Nucleus accumbens (tissue), 56 donors: Measurements from ENCODE around the gene SEMA3E.
"Not testable (repeated sequence)": the region's sequence is repeated elsewhere in the genome, so short reads cannot be mapped to it uniquely, and the experiment has no call there.

Source experiments
- DNase-seq, 56 donors: peaks; one replicate each; lab custom pipeline; 2025; lab: John Stamatoyannopoulos, UW

SEMA3E gene

DNA sequence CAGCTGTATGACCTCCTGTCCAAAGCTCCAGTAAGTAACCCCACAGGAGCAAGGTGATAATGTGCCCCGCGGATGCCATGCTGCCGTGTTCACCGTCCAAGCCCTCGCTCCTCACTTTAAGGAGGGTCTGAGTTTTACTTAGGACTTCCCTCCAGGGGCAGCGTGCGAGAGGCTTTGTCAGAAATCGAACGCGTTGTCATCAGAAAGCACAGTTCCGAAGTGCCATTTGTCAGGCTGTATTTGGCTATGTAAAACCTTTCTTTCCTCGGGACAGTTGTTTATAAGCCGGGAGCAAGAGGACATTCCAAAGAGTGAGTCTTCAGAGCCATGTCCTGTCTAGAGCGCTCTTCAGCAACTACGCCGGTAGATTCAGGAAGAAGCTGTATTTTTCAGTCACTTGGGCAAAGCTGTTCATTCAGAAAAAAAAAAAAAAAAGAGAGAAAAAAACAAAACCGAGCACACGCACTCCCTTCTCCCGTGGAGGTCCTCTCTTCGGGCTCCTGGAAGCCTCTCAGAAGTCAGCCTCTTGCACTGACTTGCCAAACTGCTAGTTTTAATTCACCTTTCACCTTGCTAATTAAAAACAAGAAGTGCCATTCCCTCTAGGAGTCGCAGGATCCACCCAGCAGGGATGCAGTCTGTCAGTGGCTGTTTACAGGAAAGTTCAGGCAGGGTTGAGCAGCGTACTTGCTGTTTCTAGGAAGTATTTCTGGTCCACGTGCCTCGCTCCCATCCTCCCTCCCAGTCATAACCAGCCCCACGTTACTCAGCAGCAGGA lies at the start of gene SEMA3E:
Gene SEMA3E (minus strand): TSS at position 676 of the 778 bp plus-strand sequence.
- DNase-seq: peak in 9 of 56 donors; percentile 2 to 22 (median 6)

DNA sequence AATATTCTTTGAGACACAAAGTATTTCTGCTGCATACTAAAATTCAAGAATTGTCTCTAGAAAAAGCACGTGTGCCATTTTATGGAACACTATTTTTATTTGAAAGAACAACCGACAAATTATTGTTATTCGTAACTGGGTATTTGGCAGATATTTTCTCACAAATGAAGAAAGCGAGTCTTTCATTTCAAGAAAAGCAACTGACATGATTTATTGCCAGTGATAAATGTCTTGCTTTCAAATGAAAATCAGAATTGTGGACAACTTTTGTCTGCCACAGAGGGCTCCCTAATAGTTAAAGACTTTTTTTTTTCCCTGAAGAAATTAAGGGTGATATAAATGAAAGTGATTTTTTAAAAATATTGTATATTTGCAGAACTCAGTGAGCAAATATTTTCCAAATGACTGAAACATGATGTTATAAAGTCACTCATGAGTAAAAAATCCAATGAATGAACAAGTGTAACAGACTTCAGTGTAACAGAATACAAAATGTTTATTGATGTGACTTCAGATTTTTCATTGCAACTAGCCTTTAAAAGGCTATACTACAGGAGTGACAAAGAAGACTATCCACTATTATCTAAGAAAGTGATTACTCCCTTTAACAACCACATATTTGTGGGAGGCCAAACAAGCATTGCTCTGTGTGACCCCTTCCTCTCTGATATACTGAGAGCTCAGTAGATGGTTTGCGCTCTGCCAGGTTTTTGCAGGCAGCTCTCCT lies 49.0 kb upstream of the SEMA3E start:
- no peak for DNase-seq

DNA sequence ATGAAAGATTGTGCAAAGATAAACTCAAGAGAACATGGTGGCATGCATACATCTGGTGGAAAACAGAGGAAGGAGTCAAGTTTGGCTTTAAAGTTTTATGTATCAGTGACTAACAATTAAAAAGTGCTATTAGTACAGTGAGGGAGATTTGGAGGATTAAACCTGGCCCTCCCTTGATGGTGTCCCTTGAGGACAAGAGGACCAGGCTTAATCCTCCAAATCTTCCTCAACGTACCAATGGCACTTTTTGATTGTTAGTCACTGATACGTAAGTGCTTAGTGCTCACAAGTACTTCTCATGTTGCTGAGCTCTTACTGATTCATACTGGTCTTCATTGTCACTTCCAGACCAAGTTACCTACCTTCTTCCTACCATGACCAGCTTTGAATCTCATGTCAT lies 47.2 kb upstream of the SEMA3E start:
- no peak for DNase-seq

DNA sequence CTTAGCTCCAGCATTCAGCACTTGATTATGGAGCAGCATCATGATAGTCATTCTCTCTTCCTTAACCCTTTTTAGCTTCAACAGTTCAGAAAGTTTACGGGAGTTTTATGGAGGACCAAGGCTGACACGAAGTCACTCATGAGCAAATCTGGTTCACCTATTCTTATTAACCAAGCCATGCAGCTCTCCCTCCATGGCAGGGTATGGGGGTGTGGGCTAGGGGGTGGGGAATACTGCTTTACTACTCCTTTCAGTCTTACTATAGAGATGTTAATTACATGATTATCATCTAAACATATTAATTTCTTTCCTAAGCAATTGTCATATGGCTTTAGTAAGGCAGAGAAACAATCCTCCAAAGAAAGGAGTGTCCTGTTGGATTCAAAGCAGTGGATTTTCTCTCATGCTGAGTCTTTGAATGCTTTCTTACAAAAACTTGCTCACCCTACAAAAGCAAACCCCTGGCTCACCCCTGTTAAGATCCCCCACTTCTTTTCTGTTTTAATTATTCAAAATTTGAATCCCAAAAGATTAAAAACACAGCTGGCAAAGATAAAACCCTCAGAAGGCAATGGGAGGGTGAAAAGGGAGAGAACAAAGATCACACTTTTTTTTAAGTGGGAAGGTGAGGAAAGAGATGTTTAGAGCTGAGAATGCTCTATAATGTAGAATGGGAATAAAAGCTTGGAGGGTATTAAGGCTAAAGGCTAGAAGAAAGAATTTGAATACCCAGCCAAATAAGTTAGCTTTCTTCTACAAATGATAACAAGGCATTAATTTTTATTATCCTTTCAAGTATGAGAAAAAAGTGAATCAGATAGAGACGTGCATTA lies 46.4 kb upstream of the SEMA3E start:
- DNase-seq: no peak

DNA sequence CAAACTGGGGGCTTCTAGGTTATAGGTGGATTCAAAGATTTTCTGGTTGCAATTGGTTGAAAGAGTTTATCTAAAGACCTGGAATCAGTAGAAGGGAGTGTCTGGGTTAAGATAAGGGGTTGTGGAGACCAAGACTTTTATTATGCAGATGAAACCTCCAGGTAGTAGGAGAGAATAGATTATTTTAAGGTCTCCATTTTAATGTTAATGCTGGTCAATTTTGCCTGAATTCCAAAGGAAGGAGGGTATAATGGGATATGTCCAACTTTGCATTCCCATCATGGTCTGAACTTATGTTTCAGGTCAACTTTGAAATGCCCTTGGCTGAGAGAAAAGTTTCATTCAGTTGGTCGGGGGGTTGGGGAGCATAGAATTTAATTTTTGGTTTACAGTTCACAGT lies 44.3 kb upstream of the SEMA3E start:
- no peak for DNase-seq

DNA sequence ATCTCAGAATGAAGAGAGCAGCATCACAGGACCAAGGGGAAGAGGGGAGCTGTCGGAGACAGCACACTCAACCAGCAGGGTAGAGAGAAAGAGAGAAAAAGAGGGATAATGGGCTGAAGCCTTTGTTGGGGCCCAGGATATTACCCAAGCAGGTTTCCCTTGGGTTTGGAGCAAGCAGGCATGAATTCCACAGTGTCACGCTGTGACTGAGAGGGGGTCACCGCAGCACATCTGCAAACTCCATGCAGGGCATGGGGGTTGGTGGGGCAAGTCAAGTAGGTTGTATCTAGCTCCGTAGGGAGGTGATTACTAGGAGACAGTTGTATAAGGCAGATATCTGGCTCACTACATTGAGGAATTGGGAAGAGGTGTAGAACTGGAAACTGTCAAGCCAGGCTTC lies 42.2 kb upstream of the SEMA3E start:
- DNase-seq: no peak

DNA sequence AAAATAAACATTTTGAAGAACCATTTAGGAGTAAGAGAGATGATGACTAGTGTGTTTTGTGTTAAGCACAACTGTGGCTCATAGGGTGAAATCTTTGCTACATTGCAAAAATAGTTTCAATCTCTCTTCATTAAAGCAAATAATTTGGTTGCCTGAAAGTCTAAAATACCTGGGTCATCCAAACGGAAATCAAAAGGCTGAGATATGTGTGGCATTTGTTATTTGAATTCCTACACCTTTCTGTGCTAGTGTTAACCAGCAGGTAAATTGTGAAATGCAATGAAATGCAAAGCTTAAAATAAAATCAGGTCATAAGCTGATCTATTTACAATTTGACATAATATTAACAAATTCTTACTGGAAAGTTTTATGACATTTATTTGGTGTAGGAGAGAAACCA lies 40.9 kb upstream of the SEMA3E start:
- no peak for DNase-seq

DNA sequence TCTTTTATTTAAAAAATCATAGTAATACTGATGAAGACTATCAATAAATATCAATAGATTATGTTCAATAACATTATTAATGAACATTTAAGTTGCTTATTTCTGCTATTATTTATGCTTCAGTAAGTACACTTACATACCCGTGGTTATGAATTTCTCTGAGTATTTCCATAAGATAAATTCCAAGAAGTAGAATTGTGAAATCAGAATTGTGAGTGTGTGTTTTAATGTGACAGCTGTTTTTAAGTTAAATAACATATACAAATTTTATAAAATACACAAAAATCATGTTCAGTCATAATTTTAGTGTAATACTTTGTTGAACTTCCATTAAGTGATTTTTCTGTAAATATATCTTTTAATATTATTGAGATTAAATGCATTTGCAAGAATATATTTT lies 37.5 kb upstream of the SEMA3E start:
- no peak for DNase-seq

DNA sequence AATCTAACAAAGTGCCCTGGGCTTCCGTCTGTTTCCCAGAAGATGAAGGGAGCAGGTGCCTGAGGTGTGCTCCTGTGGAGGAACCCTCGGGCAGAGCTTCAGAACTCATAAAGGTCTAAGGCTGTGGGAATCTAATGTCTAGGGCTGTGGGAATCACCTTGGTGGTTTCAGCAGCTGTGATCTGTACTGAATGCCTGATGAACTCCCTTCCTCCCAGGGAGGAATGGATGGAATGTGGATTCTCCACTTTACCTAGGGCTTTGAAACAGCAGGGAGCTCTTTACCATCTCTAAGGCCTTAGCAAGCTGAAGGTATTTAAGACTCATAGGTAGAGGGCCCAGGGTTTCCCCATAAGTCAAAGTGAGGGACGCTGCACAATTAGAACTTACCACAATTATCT lies 36.0 kb upstream of the SEMA3E start:
- no peak for DNase-seq

DNA sequence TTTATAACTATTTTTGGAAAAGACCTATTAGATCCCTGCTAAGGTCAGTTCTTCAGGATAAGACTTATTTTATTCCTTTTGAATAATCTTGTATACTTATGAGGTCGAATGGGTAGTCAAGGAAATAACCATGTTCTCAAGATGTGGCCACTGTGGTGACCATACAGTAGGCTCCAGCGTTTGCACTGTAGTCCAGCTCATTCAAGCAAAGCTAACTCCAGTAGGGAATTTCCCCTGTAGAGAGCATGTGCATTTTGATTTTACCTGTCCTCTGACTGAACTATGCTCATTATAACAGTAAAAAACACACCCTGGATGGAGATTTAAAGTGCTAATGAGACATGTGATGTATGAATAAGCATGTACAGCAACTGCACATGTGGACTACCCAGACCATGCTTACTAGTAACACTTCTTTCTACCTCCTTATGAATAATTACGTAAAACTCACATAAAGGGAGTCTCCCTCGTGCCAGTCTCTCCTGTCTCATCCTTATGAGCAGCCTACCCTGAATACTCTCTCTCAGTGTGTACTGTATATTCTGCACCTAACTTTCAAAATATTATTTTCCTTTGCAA lies 32.4 kb upstream of the SEMA3E start:
- DNase-seq: no peak

DNA sequence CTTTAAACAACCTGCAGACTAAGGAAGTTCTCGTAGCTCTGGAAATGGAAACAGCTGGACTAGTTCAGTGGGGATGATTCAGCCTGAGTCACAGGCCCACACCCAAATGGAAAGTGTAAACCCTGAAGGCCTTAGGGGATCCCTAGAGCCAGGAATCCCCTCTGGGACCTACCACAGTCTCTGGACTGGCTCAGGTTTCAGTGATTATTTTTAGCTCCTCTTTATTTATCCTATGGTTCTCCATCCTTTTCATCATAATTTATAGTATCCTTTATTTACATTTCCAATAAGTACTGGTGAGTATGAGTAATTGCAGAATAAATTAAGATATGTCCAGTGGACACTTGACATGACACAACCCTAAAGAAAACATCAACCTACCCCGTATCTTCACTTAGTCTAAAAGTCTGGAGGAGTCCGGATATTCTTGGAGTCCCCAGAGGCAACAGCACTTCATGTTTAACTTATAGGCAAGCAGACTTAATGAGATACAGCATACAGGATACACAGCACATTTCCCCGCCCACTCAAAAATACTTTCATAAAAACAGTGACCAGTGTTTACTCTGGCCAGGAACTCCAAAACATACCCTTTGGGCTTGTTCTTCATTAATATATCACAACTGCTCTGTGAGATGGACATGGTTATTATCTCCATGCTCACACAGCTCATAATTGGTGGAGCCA lies 28.4 kb upstream of the SEMA3E start:
- DNase-seq: no peak

DNA sequence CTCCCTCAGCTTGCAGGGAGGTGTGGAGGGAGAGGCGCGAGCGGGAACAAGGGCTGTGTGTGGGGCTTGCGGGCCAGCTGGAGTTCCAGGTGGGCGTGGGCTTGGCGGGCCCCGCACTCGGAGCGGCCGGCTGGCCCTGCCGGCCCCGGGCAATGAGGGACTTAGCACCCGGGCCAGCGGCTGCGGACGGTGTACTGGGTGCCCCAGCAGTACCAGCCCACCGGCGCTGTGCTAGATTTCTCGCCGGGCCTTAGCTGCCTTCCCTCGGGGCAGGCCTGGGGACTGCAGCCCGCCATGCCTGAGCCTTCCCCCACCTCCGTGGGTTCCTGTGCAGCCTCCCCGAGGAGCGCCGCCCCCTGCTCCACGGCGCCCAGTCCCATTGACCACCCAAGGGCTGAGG lies 24.4 kb upstream of the SEMA3E start:
- not testable (repeated sequence) for DNase-seq

DNA sequence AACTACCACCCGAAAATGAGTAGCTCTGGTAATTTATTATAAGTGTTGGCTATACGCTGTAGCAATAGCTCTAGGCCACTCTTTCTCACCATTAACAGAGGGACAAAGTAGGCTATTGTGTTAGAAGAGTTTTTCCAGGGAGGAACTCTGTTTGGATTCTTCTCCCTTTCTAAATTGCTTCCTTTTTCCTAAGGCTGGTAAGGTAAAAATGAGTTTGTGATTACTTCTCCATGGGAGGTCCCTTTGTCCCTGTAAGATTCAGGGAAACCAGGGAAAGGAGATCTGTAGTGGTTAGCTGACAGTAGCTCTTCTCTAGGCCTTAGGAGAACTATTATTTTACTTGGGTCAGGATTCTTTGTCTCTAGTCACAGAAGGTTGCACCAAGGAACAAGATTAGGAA lies 23.2 kb upstream of the SEMA3E start:
- DNase-seq: no peak

DNA sequence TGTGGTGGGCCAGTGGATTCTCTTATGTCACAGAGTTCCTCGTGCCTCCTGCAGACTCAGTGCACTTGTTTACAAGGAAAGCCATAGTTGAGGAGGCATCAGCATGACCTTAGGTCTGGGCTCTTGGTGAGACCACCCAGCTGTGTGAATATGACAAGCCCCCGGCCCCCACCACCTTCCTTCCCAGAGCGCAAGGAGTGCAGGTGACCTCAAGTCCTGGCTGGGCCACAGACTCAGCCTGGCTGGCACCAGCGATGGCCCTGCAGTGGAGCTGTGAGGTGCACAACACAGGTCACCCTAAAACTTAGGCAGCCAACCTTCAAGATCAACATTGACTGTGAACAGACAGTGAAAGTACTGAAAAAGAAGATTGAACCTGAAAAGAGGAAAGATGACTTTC lies 14.2 kb upstream of the SEMA3E start:
- no peak for DNase-seq

DNA sequence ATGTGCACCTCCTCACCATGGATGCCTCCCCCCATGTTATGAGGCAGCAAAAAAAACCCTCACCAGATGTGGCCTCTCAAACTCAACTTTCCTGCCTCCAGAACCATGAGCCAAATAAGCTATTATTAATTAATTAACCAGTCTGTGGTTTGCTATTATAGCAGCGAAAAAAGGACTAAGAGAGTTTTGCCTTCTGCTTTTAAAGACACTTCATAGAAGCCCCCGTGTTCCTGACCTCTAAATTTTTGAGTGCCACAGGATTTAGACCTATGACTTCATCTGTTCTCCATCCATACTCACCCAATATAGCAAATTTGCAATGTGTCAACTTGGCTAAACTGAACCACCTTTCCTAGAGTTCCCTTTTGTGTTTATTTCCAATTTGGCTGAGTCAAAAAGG lies 9.2 kb upstream of the SEMA3E start:
- no peak for DNase-seq

DNA sequence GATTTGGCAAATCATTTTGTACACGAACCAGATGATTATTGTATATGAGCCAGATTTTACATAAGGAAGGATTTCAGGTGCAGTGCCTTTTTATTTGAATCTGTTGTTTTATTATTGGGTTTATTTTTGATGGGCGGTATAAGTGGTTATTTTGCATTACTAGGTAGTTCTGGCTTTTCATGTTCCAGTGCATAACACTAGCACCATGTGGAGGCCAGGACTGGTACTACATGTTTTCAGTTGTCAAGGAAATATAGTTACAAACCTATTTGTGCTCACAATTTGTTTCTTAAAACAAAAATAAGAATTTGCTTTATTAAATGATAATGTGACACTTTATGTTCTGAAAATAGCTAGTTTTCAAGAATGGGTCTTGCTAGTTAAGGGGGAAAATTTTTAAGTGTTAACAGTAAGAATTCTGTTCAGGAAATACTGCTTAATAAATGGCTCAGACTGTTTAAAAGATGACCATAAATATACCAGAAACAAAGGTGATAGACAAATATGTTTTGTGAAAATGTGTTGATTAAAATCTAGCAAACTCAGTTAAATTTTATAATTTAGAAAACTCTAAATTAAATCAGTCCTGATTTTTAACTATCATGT lies 7.1 kb upstream of the SEMA3E start:
- DNase-seq: peak in 11 of 56 donors; percentile 0 to 46 (median 6)

DNA sequence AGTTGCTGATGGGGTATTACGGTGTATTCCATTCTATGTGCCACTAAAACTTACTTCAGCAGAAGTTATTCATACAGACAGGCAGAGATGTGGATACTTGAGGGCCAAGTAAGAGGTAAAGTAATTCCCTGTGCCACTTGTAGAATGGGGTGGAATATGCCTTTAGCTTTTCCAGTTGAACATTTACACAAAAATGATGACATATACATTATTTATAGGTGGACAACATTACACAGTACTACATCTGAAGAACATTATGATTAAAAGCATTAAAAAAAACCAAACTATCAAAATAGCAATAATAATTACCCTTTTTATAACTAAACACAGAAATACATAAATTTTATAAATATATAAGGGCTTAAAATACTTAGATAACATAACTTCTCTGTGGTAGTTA lies 3.5 kb upstream of the SEMA3E start:
- DNase-seq: no peak

DNA sequence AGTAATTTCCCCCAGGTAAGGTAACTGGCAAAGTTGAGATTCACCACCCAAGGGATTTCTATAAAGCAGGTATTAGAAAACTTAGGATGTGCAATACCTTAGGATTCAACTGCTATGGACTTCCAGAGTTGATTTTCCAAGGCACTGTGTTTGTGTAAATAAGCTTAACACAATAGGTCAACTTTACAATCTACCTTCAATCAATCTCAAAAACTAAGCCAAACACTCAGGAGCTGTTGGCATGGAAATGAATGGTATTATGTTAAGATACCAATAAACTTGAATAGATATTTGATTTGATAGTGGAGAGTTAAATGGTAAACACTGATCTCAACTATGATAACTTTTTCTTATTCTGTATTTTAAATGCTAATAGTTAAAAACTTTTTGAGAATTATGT lies 762 bp upstream of the SEMA3E start:
- DNase-seq: no peak

DNA sequence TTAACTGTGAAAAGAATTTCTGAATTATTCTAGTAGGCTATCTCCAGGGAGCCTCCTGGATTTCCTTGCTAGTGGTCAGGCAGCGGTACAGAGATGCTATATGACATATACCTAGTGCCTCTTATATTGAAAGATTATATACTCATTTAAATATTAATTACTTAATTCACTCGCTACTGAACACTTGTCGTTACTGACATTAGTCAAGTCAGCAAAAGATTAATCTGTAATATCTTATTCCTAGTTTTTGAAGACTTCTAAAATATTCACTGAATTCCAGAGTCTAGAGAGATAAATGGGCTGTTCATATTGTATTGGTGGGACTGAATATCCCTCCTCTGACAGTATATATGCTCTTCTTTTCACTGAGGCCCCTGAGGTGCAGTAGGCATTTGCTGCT lies 2.9 kb downstream of the SEMA3E start:
- no peak for DNase-seq

DNA sequence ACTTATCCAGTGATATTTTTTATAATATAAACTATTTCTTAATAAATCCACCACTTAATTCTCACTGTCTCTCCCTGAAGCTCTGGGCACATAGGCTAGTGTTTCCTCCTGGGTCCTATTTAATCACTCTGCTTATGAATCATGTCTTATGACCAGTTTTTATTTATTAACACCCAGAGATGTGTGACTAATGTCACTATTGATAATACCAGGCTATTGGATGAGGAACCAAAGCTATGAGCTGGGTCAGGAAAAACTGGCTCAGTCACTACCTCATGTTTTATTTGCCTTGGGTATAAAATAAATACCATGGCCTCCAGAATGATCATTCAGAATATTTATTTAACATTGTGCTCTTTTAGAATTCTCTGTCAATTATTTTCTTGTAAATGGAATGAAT lies 5.2 kb downstream of the SEMA3E start:
- no peak for DNase-seq
